Fibroblast of villous mesenchyme (primary cell): Measurements from ENCODE around the gene SCAF4. TPM values are rescaled to one million over a fixed set of nuclear protein-coding genes. Genes with fewer than 3 reads are reported as not detected.
A peak's percentile ranks its signal among the peaks of the same experiment; 100 is the strongest.
"Not testable (repeated sequence)": the region's sequence is repeated elsewhere in the genome, so short reads cannot be mapped to it uniquely, and the experiment has no call there.

Experiments
- DNase-seq: peaks from one replicate; pipeline ENCODE4 v3.0.0-alpha.2; 2010; ENCODE audit warnings: low read depth
- H3K4me3 ChIP-seq: 2 replicates; pipeline ENCODE4 v1.5.1; 2011; ENCODE audit warnings: low read depth, mild to moderate bottlenecking, low read length
- total RNA-seq: library from RNA; depleted of rRNA; stranded (reverse); fragments of >200 nt; gene quantifications from 2 replicates; pipeline ENCODE4 v1.2.3, GENCODE V29; 2012
- TF ChIP-seq, protein P1 (sequence below): IDR thresholded peaks from 2 replicates; pipeline ENCODE4 v1.5.1; 2012; ENCODE audit warnings: low read depth, mild to moderate bottlenecking, low read length; ENCODE audit not compliant: insufficient read depth

The SCAF4 gene
- total RNA-seq, 1 donor: 9.1 TPM

DNA sequence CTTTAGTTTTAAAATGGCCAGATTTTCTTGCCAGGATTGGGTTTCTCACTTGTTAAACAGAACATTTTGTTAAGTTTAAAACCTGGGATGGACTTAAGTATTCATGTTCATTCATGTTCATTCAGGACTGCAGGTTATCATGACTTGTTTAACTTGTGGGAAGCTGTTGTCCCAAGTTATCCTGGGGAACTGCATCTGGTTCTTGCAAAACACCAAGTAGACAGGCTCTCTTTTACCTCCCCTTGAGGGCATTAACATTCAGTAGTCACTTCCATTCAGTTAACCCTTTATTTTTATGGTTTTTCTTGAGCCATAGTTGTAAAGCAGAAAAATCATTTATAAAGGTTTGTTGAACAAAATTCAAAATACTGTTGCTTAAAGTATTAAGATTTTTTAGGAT lies 64.3 kb downstream of the SCAF4 start:
- TF ChIP-seq, protein P1, sequence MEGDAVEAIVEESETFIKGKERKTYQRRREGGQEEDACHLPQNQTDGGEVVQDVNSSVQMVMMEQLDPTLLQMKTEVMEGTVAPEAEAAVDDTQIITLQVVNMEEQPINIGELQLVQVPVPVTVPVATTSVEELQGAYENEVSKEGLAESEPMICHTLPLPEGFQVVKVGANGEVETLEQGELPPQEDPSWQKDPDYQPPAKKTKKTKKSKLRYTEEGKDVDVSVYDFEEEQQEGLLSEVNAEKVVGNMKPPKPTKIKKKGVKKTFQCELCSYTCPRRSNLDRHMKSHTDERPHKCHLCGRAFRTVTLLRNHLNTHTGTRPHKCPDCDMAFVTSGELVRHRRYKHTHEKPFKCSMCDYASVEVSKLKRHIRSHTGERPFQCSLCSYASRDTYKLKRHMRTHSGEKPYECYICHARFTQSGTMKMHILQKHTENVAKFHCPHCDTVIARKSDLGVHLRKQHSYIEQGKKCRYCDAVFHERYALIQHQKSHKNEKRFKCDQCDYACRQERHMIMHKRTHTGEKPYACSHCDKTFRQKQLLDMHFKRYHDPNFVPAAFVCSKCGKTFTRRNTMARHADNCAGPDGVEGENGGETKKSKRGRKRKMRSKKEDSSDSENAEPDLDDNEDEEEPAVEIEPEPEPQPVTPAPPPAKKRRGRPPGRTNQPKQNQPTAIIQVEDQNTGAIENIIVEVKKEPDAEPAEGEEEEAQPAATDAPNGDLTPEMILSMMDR: no peak
- no peak overlapping the region for H3K4me3 ChIP-seq
- DNase-seq: peak; percentile 62

DNA sequence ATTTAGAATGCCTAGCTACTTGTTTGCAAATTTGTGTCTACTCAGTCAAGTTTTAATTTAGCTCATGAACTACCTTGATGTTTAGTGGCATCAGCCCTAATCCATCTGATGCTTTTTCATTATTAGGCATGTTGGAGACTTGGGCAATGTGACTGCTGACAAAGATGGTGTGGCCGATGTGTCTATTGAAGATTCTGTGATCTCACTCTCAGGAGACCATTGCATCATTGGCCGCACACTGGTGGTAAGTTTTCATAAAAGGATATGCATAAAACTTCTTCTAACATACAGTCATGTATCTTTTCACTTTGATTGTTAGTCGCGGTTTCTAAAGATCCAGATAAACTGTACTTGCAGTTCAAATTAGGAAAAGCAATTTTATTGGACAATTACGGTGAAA lies 64.8 kb downstream of the SCAF4 start:
- peak; percentile 15 for DNase-seq
- TF ChIP-seq, protein P1: no peak
- no peak overlapping the region for H3K4me3 ChIP-seq

DNA sequence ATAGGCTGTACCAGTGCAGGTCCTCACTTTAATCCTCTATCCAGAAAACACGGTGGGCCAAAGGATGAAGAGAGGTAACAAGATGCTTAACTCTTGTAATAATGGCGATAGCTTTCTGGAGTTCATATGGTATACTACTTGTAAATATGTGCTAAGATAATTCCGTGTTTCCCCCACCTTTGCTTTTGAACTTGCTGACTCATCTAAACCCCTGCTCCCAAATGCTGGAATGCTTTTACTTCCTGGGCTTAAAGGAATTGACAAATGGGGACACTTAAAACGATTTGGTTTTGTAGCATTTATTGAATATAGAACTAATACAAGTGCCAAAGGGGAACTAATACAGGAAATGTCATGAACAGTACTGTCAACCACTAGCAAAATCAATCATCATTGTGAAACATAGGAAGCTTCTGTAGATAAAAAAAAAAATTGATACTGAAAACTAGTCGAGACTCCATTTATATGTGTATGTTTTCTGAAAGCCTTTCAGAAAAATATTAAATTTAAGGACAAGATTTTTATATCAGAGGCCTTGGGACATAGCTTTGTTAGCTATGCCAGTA lies 65.4 kb downstream of the SCAF4 start:
- H3K4me3 ChIP-seq: no peak overlapping the region
- no peak for DNase-seq
- TF ChIP-seq, protein P1: no peak

DNA sequence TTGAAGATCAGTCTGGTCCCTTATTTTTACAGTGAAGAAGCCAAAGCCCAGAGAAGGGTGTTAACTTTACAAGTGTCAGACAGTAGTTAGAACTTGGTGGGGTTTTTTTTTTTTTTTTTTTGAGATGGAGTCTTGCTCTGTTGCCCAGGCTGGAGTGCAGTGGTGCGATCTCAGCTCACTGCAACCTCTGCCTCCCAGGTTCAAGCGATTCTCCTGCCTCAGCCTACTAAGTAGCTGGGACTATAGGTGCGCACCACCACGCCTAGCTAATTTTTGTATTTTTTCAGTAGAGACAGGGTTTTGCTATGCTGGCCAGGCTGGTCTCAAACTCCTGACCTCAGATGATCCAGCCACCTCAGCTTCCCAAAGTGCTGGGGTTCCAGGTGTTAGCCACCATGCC lies 66.0 kb downstream of the SCAF4 start:
- DNase-seq, H3K4me3 ChIP-seq: not testable (repeated sequence)

DNA sequence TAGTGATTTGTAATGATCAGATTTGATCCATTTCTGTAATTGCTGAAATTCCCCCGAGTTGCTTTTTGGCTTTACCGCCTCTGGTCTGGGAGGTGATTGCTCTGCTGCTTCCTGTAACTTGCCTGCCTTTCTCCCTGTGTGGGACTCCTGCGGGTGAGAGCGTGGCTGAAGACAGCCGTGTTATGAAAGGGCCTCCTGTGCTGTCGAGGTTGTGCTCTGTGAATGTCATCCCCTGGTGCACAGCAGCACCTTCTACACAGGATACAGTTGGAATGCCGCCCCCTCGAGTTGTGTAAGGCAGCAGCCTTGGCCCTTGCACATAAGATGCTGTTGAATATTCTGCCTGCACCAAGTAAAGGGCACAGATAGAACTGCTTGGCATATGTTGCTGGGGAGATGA lies 66.5 kb downstream of the SCAF4 start:
- no peak overlapping the region for H3K4me3 ChIP-seq
- DNase-seq: no peak
- TF ChIP-seq, protein P1: no peak

DNA sequence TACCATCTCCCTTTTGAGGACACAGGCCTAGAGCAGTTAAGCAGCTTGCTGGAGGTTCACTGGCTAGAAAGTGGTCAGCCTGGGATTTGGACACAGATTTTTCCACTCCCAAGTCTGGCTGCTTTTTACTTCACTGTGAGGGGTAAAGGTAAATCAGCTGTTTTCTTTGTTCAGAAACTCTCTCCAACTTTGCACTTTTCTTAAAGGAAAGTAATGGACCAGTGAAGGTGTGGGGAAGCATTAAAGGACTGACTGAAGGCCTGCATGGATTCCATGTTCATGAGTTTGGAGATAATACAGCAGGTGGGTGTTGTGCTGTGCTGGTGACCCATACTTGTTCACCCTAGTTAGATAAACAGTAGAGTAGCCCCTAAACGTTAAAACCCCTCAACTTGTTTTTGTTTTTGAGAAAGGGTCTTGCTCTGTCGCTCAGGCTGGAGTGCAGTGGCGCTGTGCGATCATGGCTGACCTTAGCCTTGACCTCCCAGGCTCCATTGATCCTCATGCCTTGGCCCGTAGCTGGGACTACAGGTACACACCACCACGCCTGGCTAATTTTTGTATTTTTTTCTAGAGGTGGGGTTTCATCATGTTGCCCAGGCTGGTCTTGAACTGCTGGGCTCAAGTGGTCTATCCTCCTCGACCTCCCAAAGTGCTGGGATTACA lies 68.2 kb downstream of the SCAF4 start:
- TF ChIP-seq, protein P1: no peak
- no peak for DNase-seq
- H3K4me3 ChIP-seq: no peak overlapping the region

DNA sequence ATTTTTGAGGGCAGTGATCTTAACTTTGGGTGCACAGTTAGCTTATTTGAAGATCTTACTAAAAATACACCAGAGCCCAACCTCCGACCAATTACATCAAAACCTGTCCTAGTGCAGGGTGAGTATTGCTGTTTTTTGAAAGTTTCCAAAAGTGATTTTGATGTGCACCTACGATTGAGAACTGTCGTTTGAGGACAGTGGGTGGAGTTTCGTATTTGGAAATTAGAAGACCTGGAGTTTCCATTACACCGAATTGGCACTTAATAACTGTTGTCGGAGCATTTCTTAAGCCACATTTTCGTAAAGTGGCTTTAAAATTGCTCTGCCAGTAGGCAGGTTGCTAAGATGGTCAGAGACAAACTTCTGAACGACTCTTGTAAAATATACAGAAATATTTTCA lies 71.3 kb downstream of the SCAF4 start:
- TF ChIP-seq, protein P1: no peak
- no peak for DNase-seq
- peak overlapping the region; percentile 94 for H3K4me3 ChIP-seq
